Activated CD8-positive, alpha-beta T cell treated with anti-CD3 and anti-CD28 coated beads for 36 hours (primary cell): ENCODE data around the gene OR51B6. TPM values are rescaled to one million over a fixed set of nuclear protein-coding genes. Genes with fewer than 3 reads are reported as not detected.

ENCODE experiments used
- ATAC-seq: fragments of 200-7000 bp; cut with Tn5 transposase; one replicate; pipeline ENCODE4 v1.10.0; 2021; ENCODE audit warnings: mild to moderate bottlenecking, moderate library complexity
- CTCF ChIA-PET: fragments of 350-600 bp; sonication (Branson Sonifier 250); formaldehyde crosslinking; loops from one replicate; lab custom pipeline; 2021; ENCODE audit warnings: antibody characterized with exemption; lab: Charles Lee
- POLR2A ChIA-PET: fragments of 350-600 bp; sonication (Branson Sonifier 250); formaldehyde crosslinking; loops from one replicate; lab custom pipeline; 2021; ENCODE audit warnings: antibody characterized with exemption; lab: Charles Lee
- DNase-seq: peaks from one replicate; pipeline ENCODE4 v3.0.0-alpha.2; 2020
- H3K27ac Mint-ChIP-seq: one replicate; pipeline ENCODE4 v1.8.0; 2021; ENCODE audit warnings: mild to moderate bottlenecking, mixed read lengths
- H3K27me3 Mint-ChIP-seq: one replicate; pipeline ENCODE4 v1.8.0; 2021; ENCODE audit warnings: mixed read lengths
- H3K36me3 Mint-ChIP-seq: one replicate; pipeline ENCODE4 v1.8.0; 2021; ENCODE audit warnings: low read depth, mixed read lengths
- H3K4me1 Mint-ChIP-seq: one replicate; pipeline ENCODE4 v1.8.0; 2021; ENCODE audit warnings: low read depth, mixed read lengths
- H3K4me3 Mint-ChIP-seq: one replicate; pipeline ENCODE4 v1.8.0; 2021; ENCODE audit warnings: mild to moderate bottlenecking, moderate library complexity, mixed read lengths
- H3K9me3 Mint-ChIP-seq: one replicate; pipeline ENCODE4 v1.8.0; 2021; ENCODE audit warnings: mixed read lengths
- CTCF ChIP-seq: fragments of 200-600 bp; IDR thresholded peaks from one replicate; pipeline ENCODE4 v1.8.0; 2022; ENCODE audit warnings: antibody characterized with exemption, mild to moderate bottlenecking
- intact Hi-C: fragments of 100-400 bp; cut with micrococcal nuclease; formaldehyde crosslinking; loops from one replicate; pipeline ENCODE4 v1.10.0; 2022
- total RNA-seq, 2 experiments: library from RNA; stranded (reverse); gene quantifications; one replicate each; pipeline ENCODE4 v1.2.3, GENCODE V29; 2021

Gene OR51B6
- total RNA-seq, 2 experiments from 2014 or later: not detected

DNA sequence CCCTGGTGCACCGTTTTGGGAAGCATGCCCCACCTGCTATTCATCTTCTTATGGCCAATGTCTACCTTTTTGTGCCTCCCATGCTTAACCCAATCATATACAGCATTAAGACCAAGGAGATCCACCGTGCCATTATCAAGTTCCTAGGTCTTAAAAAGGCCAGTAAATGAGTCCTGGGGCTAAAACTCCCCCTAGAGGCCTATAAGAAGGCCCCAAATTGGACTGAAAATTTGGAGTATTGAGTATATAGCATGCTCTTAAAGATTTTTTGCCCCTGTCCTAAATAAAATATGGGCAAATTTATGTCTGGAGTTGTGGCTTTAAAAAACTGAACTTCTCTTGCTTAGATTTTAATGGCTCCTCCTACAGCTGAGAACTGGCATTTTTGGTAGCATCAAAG is 38.9 kb downstream of the OR51B6 start:
- no peak for TF ChIP-seq CTCF
- no peaks in the 10 kb centered on the region for H3K4me1 Mint-ChIP-seq
- ChIA-PET CTCF (no interaction called here), POLR2A (no interaction called here)
- H3K27me3 Mint-ChIP-seq: peaks cover under 1% of the 10 kb centered on the region
- no peaks in the 10 kb centered on the region for H3K36me3 Mint-ChIP-seq
- DNase-seq: no peak
- ATAC-seq: no peak
- H3K9me3 Mint-ChIP-seq: no peaks in the 10 kb centered on the region
- no peak overlapping the region for H3K4me3 Mint-ChIP-seq
- intact Hi-C loops: no loop called here
- no peak overlapping the region for H3K27ac Mint-ChIP-seq

DNA sequence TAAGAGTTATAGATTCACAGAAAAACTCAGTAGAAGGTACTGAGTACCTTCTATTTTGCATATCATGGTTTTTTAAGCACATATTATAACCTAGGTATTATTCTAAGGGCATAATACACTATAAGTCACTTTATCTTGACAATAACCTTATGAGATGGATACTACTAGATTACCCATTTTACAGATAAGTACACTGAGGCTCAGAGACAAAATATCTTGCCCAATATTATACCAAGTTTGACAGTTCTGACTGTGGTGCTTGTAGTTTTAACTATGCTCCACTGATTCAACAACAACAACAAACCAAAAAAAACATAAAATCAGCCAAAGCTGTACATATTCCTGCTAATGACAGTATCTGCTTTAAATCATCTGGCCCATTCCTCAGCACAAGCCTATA is 42.8 kb downstream of the OR51B6 start:
- Mint-ChIP-seq H3K27ac (no peak overlapping the region), H3K9me3 (no peaks in the 10 kb centered on the region), H3K36me3 (no peaks in the 10 kb centered on the region), H3K4me3 (no peak overlapping the region), H3K4me1 (no peaks in the 10 kb centered on the region), H3K27me3 (no peaks in the 10 kb centered on the region)
- POLR2A ChIA-PET: no interaction called here
- CTCF ChIA-PET: no interaction called here
- no peak for DNase-seq
- no peak for TF ChIP-seq CTCF
- intact Hi-C loops: no loop called here
- no peak for ATAC-seq

DNA sequence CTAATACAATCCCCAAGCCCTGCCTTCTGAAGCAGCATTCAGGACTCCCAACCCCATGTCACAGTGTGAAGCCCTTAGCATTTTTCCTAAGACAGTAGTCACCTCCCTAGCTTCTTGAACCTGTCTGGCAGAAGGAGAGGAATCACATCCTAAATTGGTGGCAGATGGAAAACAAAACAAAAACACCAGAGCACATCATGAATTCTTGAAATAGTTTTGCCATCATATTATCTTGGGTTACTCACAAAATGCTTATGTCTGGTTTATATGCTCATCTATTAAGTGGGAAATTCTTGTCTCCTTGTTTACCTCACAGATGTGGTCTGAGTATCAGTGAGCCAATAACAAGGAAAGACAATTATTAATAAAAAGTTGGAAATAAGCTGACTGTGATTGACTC is 47.6 kb downstream of the OR51B6 start:
- ATAC-seq: no peak
- TF ChIP-seq CTCF: no peak
- H3K9me3 Mint-ChIP-seq: no peaks in the 10 kb centered on the region
- no peak overlapping the region for H3K27ac Mint-ChIP-seq
- no peaks in the 10 kb centered on the region for H3K27me3 Mint-ChIP-seq
- intact Hi-C loops: no loop called here
- no peak overlapping the region for H3K4me3 Mint-ChIP-seq
- H3K36me3 Mint-ChIP-seq: no peaks in the 10 kb centered on the region
- ChIA-PET POLR2A (no interaction called here), CTCF (no interaction called here)
- no peak for DNase-seq
- no peaks in the 10 kb centered on the region for H3K4me1 Mint-ChIP-seq

Other genes starting within 250 kb of the OR51B6 start
- not detected for gene OR52A5, start 213.2 kb upstream of the OR51B6 start, total RNA-seq
- not detected for gene OR52A1, start 196.8 kb upstream of the OR51B6 start, total RNA-seq
- not detected for gene OR51V1, start 150.8 kb upstream of the OR51B6 start, total RNA-seq
- gene HBB, start 124.4 kb upstream of the OR51B6 start, total RNA-seq: not detected
- gene HBD, start 117.0 kb upstream of the OR51B6 start, total RNA-seq: not detected
- gene HBG1, start 101.7 kb upstream of the OR51B6 start, total RNA-seq: not detected
- gene HBG2, start 96.7 kb upstream of the OR51B6 start, total RNA-seq: not detected
- gene HBE1, start 81.6 kb upstream of the OR51B6 start, total RNA-seq: not detected
- gene OR51B4, start 49.6 kb upstream of the OR51B6 start, total RNA-seq: not detected
- not detected for gene OR51B2, start 27.2 kb upstream of the OR51B6 start, total RNA-seq
- gene OR51B5, start 8.0 kb upstream of the OR51B6 start, total RNA-seq: not detected
- not detected for gene OR51M1, start 32.3 kb downstream of the OR51B6 start, total RNA-seq
- gene OR51Q1, start 70.6 kb downstream of the OR51B6 start, total RNA-seq: not detected
- not detected for gene OR51I1, start 90.0 kb downstream of the OR51B6 start, total RNA-seq
- gene OR51I2, start 97.8 kb downstream of the OR51B6 start, total RNA-seq: not detected
- not detected for gene OR52D1, start 137.2 kb downstream of the OR51B6 start, total RNA-seq
- not detected for gene UBQLN3, start 158.4 kb downstream of the OR51B6 start, total RNA-seq
- gene UBQLNL, start 165.2 kb downstream of the OR51B6 start, total RNA-seq: under 1 TPM in 1 of 2 experiments, not detected in 1; 0.25 TPM
- gene OR52H1, start 197.0 kb downstream of the OR51B6 start, total RNA-seq: not detected
- not detected for gene OR52B6, start 229.4 kb downstream of the OR51B6 start, total RNA-seq
- gene TRIM6, start 245.1 kb downstream of the OR51B6 start, total RNA-seq: under 1 TPM; 0.32 to 0.47 TPM